ENCODE data around the gene QKI.

QKI gene

DNA sequence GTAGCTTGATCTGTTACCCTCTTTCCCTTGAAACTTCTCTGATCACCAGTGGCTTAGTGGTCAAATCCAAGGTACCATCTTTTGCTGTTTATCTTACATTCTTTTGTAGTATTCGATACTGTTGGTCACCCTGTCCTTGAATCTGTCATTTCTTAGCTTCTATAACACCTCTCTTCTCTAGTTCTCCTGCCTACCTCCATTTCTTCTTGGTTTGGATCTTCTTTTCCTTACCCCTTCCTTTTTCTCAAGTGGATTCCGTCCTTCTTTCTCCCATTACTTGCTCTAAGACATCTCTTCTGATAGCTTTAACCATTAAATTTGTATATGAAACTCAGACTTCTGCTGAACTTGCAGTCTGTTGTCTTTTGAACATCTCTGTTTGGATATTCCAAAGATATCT is 39.9 kb downstream of the QKI start:
- Histone ChIP-seq H3K9me3 (ENCODE audit: control insufficient read depth, low read depth, low read length) (no peaks in the 10 kb centered on the region), H3K27me3 (ENCODE audit: control insufficient read depth, insufficient read depth, low read length) (no peaks in the 10 kb centered on the region)

GRCh38 chr6:163455552-163455951 is 41.0 kb downstream of the QKI start:
- Histone ChIP-seq H3K9me3 (ENCODE audit: control insufficient read depth, low read depth, low read length) (no peaks in the 10 kb centered on the region), H3K27ac (ENCODE audit: low read length) (no peak overlapping the region), H3K4me1 (ENCODE audit: control insufficient read depth, low read depth, low read length) (peaks cover 7% of the 10 kb centered on the region), H3K4me3 (ENCODE audit: low read length) (no peak overlapping the region), H3K27me3 (ENCODE audit: control insufficient read depth, insufficient read depth, low read length) (no peaks in the 10 kb centered on the region), H3K9ac (ENCODE audit: low read length) (no peak overlapping the region), H3K36me3 (ENCODE audit: control insufficient read depth, low read depth, low read length) (peaks cover 8% of the 10 kb centered on the region)

More for the DNA sequence above, 39.9 kb downstream of the QKI start:
- Histone ChIP-seq H3K9ac (ENCODE audit: low read length) (no peak overlapping the region), H3K4me3 (ENCODE audit: low read length) (no peak overlapping the region), H3K27ac (ENCODE audit: low read length) (no peak overlapping the region), H3K4me1 (ENCODE audit: control insufficient read depth, low read depth, low read length) (no peaks in the 10 kb centered on the region), H3K36me3 (ENCODE audit: control insufficient read depth, low read depth, low read length) (peaks cover 8% of the 10 kb centered on the region)

GRCh38 chr6:163457637-163458561 is 43.4 kb downstream of the QKI start:
- no peaks in the 10 kb centered on the region for H3K9me3 ChIP-seq (ENCODE audit: control insufficient read depth, low read depth, low read length)
- no peak overlapping the region for H3K27ac ChIP-seq (ENCODE audit: low read length)
- no peaks in the 10 kb centered on the region for H3K27me3 ChIP-seq (ENCODE audit: control insufficient read depth, insufficient read depth, low read length)
- no peak overlapping the region for H3K9ac ChIP-seq (ENCODE audit: low read length)
- H3K36me3 ChIP-seq (ENCODE audit: control insufficient read depth, low read depth, low read length) = peaks cover 8% of the 10 kb centered on the region
- H3K4me3 ChIP-seq (ENCODE audit: low read length) = no peak overlapping the region
- H3K4me1 ChIP-seq (ENCODE audit: control insufficient read depth, low read depth, low read length) = peaks cover 7% of the 10 kb centered on the region

DNA sequence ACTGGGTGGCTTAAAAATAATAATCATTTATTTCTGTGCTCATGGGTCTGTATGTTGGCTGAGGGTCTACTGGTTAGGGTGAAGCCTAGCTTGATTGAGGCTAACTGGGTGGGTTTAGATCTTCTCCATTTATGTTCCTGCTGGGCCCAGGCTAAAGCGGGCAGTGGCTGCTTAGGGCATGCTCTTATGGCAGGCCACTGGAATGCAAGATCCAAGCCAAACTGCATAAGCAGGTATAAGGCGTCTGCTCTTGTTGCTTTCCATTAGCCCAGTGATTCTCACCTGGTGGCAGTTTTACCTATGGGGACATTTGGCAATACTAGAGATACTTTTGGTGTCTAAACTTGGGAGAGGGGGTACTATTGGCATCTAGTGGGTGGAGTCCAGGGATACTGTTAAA is 44.5 kb downstream of the QKI start:
- H3K4me3 ChIP-seq (ENCODE audit: low read length) = no peak overlapping the region
- H3K9ac ChIP-seq (ENCODE audit: low read length) = no peak overlapping the region
- peaks cover 7% of the 10 kb centered on the region for H3K4me1 ChIP-seq (ENCODE audit: control insufficient read depth, low read depth, low read length)
- no peak overlapping the region for H3K27ac ChIP-seq (ENCODE audit: low read length)
- H3K27me3 ChIP-seq (ENCODE audit: control insufficient read depth, insufficient read depth, low read length) = no peaks in the 10 kb centered on the region
- H3K36me3 ChIP-seq (ENCODE audit: control insufficient read depth, low read depth, low read length) = peaks cover 8% of the 10 kb centered on the region
- no peaks in the 10 kb centered on the region for H3K9me3 ChIP-seq (ENCODE audit: control insufficient read depth, low read depth, low read length)

- no peak overlapping the region for H3K9ac ChIP-seq (ENCODE audit: low read length)
- H3K27me3 ChIP-seq (ENCODE audit: control insufficient read depth, insufficient read depth, low read length) = no peaks in the 10 kb centered on the region
- no peaks in the 10 kb centered on the region for H3K9me3 ChIP-seq (ENCODE audit: control insufficient read depth, low read depth, low read length)
- H3K36me3 ChIP-seq (ENCODE audit: control insufficient read depth, low read depth, low read length) = peaks cover 8% of the 10 kb centered on the region
- H3K4me3 ChIP-seq (ENCODE audit: low read length) = no peak overlapping the region
- peaks cover 7% of the 10 kb centered on the region for H3K4me1 ChIP-seq (ENCODE audit: control insufficient read depth, low read depth, low read length)
- no peak overlapping the region for H3K27ac ChIP-seq (ENCODE audit: low read length)
Observed at GRCh38 chr6:163459536-163459935, 45.0 kb downstream of the QKI start.

- Histone ChIP-seq H3K27me3 (ENCODE audit: control insufficient read depth, insufficient read depth, low read length) (no peaks in the 10 kb centered on the region), H3K9me3 (ENCODE audit: control insufficient read depth, low read depth, low read length) (no peaks in the 10 kb centered on the region), H3K9ac (ENCODE audit: low read length) (no peak overlapping the region), H3K4me1 (ENCODE audit: control insufficient read depth, low read depth, low read length) (peaks cover 7% of the 10 kb centered on the region), H3K27ac (ENCODE audit: low read length) (no peak overlapping the region), H3K4me3 (ENCODE audit: low read length) (no peak overlapping the region), H3K36me3 (ENCODE audit: control insufficient read depth, low read depth, low read length) (peaks cover 6% of the 10 kb centered on the region)
Observed at GRCh38 chr6:163460307-163460782, 45.8 kb downstream of the QKI start.

GRCh38 chr6:163461696-163462095 is 47.2 kb downstream of the QKI start:
- H3K27ac ChIP-seq (ENCODE audit: low read length) = no peak overlapping the region
- H3K36me3 ChIP-seq (ENCODE audit: control insufficient read depth, low read depth, low read length) = no peaks in the 10 kb centered on the region
- H3K4me3 ChIP-seq (ENCODE audit: low read length) = no peak overlapping the region
- H3K27me3 ChIP-seq (ENCODE audit: control insufficient read depth, insufficient read depth, low read length) = no peaks in the 10 kb centered on the region
- no peak overlapping the region for H3K9ac ChIP-seq (ENCODE audit: low read length)
- H3K9me3 ChIP-seq (ENCODE audit: control insufficient read depth, low read depth, low read length) = no peaks in the 10 kb centered on the region
- H3K4me1 ChIP-seq (ENCODE audit: control insufficient read depth, low read depth, low read length) = peaks cover 7% of the 10 kb centered on the region

DNA sequence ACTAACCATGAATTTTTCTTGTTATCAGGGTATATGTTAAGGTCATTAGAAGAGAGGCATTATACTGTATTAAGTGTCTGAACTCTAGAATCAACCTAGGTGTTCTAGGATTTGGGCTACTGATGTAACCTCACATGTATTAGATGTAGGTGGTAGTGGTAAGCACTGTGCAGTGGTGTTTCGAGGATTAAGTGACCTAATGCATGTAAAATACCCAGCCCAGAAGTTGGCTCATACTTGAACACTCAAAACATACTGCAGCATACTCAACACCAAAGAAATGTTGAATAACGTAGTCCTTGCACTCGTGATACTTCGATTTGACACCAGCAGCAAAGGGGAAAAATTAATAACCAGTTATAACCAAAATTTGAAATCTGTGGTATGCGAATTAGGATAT is 48.7 kb downstream of the QKI start:
- Histone ChIP-seq H3K9ac (ENCODE audit: low read length) (no peak overlapping the region), H3K9me3 (ENCODE audit: control insufficient read depth, low read depth, low read length) (no peaks in the 10 kb centered on the region), H3K36me3 (ENCODE audit: control insufficient read depth, low read depth, low read length) (no peaks in the 10 kb centered on the region), H3K4me1 (ENCODE audit: control insufficient read depth, low read depth, low read length) (peaks cover 7% of the 10 kb centered on the region), H3K27ac (ENCODE audit: low read length) (no peak overlapping the region), H3K4me3 (ENCODE audit: low read length) (no peak overlapping the region), H3K27me3 (ENCODE audit: control insufficient read depth, insufficient read depth, low read length) (no peaks in the 10 kb centered on the region)

DNA sequence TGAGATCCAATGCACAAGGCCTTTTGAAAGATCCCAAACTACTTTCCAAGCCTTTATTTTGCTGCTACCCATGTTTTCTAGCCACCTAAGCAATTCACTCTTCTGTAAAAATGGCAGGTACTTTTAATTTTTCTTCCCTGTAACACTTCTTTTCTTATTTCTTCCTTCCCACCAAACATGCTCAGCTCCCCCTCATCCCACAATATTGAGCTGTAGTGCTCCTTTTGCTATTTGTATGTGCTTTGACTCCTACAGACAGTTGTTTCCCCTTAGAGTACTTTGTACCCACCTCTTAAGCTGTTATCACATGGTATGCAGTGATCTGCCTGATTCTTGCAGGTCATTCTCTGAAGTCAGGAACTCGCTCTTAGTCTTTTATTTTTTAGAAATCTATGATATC is 49.3 kb downstream of the QKI start:
- H3K4me3 ChIP-seq (ENCODE audit: low read length) = no peak overlapping the region
- peaks cover 7% of the 10 kb centered on the region for H3K4me1 ChIP-seq (ENCODE audit: control insufficient read depth, low read depth, low read length)
- no peaks in the 10 kb centered on the region for H3K36me3 ChIP-seq (ENCODE audit: control insufficient read depth, low read depth, low read length)

DNA sequence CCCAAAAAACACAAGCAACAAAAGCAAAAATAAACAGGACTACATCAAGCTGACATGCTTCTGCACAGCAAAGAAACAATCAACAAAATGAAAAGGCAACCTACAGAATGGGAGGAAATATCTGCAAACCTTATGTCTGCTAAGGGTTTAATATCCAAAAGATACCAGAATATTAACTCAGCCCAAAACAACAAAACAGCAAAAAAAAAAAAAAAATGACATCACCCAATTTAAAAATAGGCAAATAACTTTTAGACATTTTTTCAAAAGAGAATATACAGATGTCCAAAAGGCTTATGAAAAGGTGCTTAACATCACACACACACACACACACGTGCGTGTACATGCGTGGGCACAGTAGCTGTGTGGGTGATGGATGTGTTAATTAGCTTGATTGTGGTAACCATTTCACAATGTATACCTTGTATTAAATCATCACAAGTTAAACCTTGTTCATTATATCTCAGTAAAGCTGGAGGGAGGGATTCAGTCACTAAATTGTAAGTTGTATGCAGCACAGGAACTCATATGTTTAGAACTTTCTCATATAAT is 52.4 kb downstream of the QKI start:
- H3K27ac ChIP-seq (ENCODE audit: low read length) = no peak overlapping the region
- no peaks in the 10 kb centered on the region for H3K27me3 ChIP-seq (ENCODE audit: control insufficient read depth, insufficient read depth, low read length)
- no peaks in the 10 kb centered on the region for H3K9me3 ChIP-seq (ENCODE audit: control insufficient read depth, low read depth, low read length)
- H3K4me1 ChIP-seq (ENCODE audit: control insufficient read depth, low read depth, low read length) = no peaks in the 10 kb centered on the region
- H3K9ac ChIP-seq (ENCODE audit: low read length) = no peak overlapping the region
- H3K4me3 ChIP-seq (ENCODE audit: low read length) = no peak overlapping the region
- H3K36me3 ChIP-seq (ENCODE audit: control insufficient read depth, low read depth, low read length) = no peaks in the 10 kb centered on the region

More for the DNA sequence above, 49.3 kb downstream of the QKI start:
- H3K9me3 ChIP-seq (ENCODE audit: control insufficient read depth, low read depth, low read length) = no peaks in the 10 kb centered on the region
- no peaks in the 10 kb centered on the region for H3K27me3 ChIP-seq (ENCODE audit: control insufficient read depth, insufficient read depth, low read length)
- no peak overlapping the region for H3K9ac ChIP-seq (ENCODE audit: low read length)
- H3K27ac ChIP-seq (ENCODE audit: low read length) = no peak overlapping the region

DNA sequence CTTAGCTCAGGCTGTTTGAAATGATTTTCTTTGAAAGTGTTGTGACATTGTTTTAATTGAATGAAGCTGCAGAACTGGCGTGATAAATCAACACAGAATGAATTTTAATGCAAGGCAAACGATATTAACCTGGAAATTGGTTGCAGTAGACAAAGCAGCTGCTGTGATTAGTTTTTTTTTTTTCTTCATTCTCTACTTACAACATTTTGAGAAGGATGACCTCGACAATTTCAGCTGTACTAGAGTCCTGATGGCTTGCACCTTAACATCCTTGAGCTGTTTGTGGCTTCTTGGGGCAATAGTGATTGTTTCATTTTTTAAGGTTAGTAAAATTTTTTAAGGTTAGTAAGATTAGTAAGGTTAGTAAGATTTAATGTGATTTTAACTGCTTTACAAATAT is 54.2 kb downstream of the QKI start:
- Histone ChIP-seq H3K27ac (ENCODE audit: low read length) (no peak overlapping the region), H3K27me3 (ENCODE audit: control insufficient read depth, insufficient read depth, low read length) (no peaks in the 10 kb centered on the region), H3K4me3 (ENCODE audit: low read length) (no peak overlapping the region), H3K36me3 (ENCODE audit: control insufficient read depth, low read depth, low read length) (no peaks in the 10 kb centered on the region), H3K4me1 (ENCODE audit: control insufficient read depth, low read depth, low read length) (no peaks in the 10 kb centered on the region), H3K9me3 (ENCODE audit: control insufficient read depth, low read depth, low read length) (no peaks in the 10 kb centered on the region), H3K9ac (ENCODE audit: low read length) (no peak overlapping the region)

Data from iPS-18a (cell line).